Right lobe of liver (tissue), 4 donors: ENCODE data around the gene GPHA2.

ENCODE experiments used
- CTCF ChIP-seq, 4 donors: fragments of 200-600 bp in 3 of 4; fragments of 450-650 bp in 1 of 4; IDR thresholded peaks; one replicate each; pipeline versions ENCODE4 v1.5.1 to v1.8.0; 2016 to 2022; ENCODE audit warnings: antibody characterized with exemption in 4 of 4, mild to moderate bottlenecking in 2 of 4
- POLR2A ChIP-seq: fragments of 450-650 bp; IDR thresholded peaks from one replicate; pipeline ENCODE4 v1.6.1; 2017; ENCODE audit warnings: antibody characterized with exemption, mild to moderate bottlenecking
- donor health status: DM: no; HTN: no; CAD: no.
- donor health status: DM: no; HTN: no; CAD: no.
- donor health status: DM: no; HTN: yes; CAD: no.

GRCh38 chr11:64911142-64911541, 24.6 kb downstream of the GPHA2 start:
- TF ChIP-seq CTCF (IDR thresholded peaks at IDR 0.05) (no peak), POLR2A (no peak)
